ENCODE results near the gene DGKH. TPM values are rescaled to one million over a fixed set of nuclear protein-coding genes. Genes with fewer than 3 reads are reported as not detected.

The DGKH gene
- total and polyA plus RNA-seq, 9 of the 15 experiments (the other 6 are each of a cell fraction or from before 2014, with no cell fraction given), result 0.38 to 4.4 (median 3.1) TPM

DNA sequence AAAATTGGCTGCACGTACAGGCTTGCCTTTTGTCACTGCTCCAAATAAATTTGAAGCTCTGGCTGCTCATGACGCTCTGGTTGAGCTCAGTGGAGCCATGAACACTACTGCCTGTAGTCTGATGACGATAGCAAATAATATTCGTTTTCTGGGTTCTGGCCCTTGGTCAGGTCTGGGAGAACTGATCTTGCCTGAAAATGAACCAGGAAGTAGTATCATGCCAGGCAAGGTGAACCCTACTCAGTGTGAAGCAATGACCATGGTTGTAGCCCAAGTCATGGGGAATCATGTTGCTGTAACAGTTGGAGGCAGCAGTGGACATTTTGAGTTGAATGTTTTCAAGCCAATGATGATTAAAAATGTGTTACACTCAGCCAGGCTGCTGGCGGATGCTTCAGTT is 207.4 kb downstream of the DGKH start:
- Histone ChIP-seq H3K27ac (ENCODE audit: extremely low read depth, low read depth, low read length) (no peak overlapping the region; the same call in 2 of the 3 replicates), H3K79me2 (ENCODE audit: control insufficient read depth, insufficient read depth, low read length) (no peaks in the 10 kb centered on the region), H2AFZ (ENCODE audit: low read depth, low read length) (peak overlapping the region; percentile 83), H3K9me3 (replicated peaks; ENCODE audit: control insufficient read depth, insufficient read depth, low read depth, low read length) (peaks cover 9% of the 10 kb centered on the region), H3K27me3 (ENCODE audit: control insufficient read depth in 2 of 2, insufficient read depth in 2 of 2, low read length in 2 of 2) (no peaks in the 10 kb centered on the region), H4K20me1 (replicated peaks; ENCODE audit: control insufficient read depth, insufficient read depth, low read length) (no peaks in the 10 kb centered on the region), H3K4me3 (no peak overlapping the region), H3K4me2 (ENCODE audit: insufficient read depth, low read length) (no peak overlapping the region; the same call in 1 of the 2 replicates), H3K9me1 (ENCODE audit: control insufficient read depth, insufficient read depth, low read length) (no peaks in the 10 kb centered on the region), H3K36me3 (ENCODE audit: control insufficient read depth, insufficient read depth, low read length) (peaks cover 2% of the 10 kb centered on the region; the same call in 2 of the 3 replicates), H3K9ac (ENCODE audit: insufficient read depth in 1 of 2, low read depth in 2 of 2, low read length in 2 of 2) (no peak overlapping the region), H3K4me1 (replicated peaks in 1 of 2; ENCODE audit: control insufficient read depth in 2 of 2, insufficient read depth in 2 of 2, low read length in 2 of 2) (peaks cover 3 to 26% of the 10 kb centered on the region in 2 experiments; a peak in 3 of 5 replicates)
- 58% methylated on average over 5 of the region's 5 CpGs for WGBS (ENCODE audit: insufficient coverage, low coverage, missing lambda C conversion rate)
- FAIRE-seq (no peak), DNase-seq (ENCODE audit: extremely low read depth in 1 of 4, low spot score in 3 of 4) (no peak), ATAC-seq (no peak)
- BruUV-seq (replicated peaks), result no TSS peak
- ChIA-PET POLR2A (no interaction called here), CTCF (ENCODE audit: low intra/inter-chr PET ratio) (no interaction called here)
- in situ Hi-C loops (cut with MboI) (no loop called here), intact Hi-C loops (cut with micrococcal nuclease) (no loop called here)
- TF ChIP-seq, protein P1, sequence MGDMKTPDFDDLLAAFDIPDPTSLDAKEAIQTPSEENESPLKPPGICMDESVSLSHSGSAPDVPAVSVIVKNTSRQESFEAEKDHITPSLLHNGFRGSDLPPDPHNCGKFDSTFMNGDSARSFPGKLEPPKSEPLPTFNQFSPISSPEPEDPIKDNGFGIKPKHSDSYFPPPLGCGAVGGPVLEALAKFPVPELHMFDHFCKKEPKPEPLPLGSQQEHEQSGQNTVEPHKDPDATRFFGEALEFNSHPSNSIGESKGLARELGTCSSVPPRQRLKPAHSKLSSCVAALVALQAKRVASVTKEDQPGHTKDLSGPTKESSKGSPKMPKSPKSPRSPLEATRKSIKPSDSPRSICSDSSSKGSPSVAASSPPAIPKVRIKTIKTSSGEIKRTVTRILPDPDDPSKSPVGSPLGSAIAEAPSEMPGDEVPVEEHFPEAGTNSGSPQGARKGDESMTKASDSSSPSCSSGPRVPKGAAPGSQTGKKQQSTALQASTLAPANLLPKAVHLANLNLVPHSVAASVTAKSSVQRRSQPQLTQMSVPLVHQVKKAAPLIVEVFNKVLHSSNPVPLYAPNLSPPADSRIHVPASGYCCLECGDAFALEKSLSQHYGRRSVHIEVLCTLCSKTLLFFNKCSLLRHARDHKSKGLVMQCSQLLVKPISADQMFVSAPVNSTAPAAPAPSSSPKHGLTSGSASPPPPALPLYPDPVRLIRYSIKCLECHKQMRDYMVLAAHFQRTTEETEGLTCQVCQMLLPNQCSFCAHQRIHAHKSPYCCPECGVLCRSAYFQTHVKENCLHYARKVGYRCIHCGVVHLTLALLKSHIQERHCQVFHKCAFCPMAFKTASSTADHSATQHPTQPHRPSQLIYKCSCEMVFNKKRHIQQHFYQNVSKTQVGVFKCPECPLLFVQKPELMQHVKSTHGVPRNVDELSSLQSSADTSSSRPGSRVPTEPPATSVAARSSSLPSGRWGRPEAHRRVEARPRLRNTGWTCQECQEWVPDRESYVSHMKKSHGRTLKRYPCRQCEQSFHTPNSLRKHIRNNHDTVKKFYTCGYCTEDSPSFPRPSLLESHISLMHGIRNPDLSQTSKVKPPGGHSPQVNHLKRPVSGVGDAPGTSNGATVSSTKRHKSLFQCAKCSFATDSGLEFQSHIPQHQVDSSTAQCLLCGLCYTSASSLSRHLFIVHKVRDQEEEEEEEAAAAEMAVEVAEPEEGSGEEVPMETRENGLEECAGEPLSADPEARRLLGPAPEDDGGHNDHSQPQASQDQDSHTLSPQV (IDR thresholded peaks at IDR 0.05), result 0 out of 2 replicates have a peak, but pooled peaks have one; percentile 36
- TF ChIP-seq CAMTA2 (CRISPR knock-in tag; conservative IDR thresholded peaks at IDR 0.05), result no peak
- no peak for TF ChIP-seq TEAD4 (IDR thresholded peaks at IDR 0.05; ENCODE audit: low read length)
- no peak for TF ChIP-seq TEAD4 (CRISPR knock-in tag; IDR thresholded peaks at IDR 0.05; ENCODE audit: borderline replicate concordance)
- TF ChIP-seq, protein P2, sequence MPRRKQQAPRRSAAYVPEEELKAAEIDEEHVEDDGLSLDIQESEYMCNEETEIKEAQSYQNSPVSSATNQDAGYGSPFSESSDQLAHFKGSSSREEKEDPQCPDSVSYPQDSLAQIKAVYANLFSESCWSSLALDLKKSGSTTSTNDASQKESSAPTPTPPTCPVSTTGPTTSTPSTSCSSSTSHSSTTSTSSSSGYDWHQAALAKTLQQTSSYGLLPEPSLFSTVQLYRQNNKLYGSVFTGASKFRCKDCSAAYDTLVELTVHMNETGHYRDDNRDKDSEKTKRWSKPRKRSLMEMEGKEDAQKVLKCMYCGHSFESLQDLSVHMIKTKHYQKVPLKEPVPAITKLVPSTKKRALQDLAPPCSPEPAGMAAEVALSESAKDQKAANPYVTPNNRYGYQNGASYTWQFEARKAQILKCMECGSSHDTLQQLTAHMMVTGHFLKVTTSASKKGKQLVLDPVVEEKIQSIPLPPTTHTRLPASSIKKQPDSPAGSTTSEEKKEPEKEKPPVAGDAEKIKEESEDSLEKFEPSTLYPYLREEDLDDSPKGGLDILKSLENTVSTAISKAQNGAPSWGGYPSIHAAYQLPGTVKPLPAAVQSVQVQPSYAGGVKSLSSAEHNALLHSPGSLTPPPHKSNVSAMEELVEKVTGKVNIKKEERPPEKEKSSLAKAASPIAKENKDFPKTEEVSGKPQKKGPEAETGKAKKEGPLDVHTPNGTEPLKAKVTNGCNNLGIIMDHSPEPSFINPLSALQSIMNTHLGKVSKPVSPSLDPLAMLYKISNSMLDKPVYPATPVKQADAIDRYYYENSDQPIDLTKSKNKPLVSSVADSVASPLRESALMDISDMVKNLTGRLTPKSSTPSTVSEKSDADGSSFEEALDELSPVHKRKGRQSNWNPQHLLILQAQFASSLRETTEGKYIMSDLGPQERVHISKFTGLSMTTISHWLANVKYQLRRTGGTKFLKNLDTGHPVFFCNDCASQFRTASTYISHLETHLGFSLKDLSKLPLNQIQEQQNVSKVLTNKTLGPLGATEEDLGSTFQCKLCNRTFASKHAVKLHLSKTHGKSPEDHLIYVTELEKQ (CRISPR knock-in tag; IDR thresholded peaks at IDR 0.05), result no peak
- no peak for TF ChIP-seq MEIS2 (IDR thresholded peaks at IDR 0.05; ENCODE audit: partially characterized antibody)
- no peak for TF ChIP-seq ZNF551 (CRISPR knock-in tag; IDR thresholded peaks at IDR 0.05)
- TF ChIP-seq, protein P3, sequence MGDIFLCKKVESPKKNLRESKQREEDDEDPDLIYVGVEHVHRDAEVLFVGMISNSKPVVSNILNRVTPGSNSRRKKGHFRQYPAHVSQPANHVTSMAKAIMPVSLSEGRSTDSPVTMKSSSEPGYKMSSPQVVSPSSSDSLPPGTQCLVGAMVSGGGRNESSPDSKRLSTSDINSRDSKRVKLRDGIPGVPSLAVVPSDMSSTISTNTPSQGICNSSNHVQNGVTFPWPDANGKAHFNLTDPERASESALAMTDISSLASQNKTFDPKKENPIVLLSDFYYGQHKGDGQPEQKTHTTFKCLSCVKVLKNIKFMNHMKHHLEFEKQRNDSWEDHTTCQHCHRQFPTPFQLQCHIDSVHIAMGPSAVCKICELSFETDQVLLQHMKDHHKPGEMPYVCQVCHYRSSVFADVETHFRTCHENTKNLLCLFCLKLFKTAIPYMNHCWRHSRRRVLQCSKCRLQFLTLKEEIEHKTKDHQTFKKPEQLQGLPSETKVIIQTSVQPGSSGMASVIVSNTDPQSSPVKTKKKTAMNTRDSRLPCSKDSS (IDR thresholded peaks at IDR 0.05; ENCODE audit: low read depth, partially characterized antibody), result no peak
- TF ChIP-seq SAFB (IDR thresholded peaks at IDR 0.05; ENCODE audit: borderline replicate concordance, low read depth, low read length), result no peak

All from K562 (cell line).